ENCODE data around the gene P3H3.

DNA sequence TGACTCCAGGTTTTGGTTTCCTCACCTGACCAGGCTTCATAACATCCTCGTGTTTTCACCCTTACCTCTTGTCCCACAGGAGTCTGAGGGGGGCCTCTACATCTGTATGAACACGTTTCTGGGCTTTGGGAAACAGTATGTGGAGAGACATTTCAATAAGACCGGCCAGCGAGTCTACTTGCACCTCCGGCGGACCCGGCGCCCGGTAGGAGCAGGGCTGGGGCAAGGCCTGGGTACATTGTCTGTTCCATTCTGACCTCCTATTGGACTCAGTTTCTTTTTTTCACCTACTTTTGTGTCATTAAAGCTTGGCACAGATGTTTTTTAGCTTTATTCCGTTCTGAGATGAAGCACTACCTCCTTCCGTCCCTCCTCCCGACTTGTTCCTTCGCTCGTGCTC is 27.1 kb downstream of the P3H3 start:
- TF ChIP-seq YY1 (IDR thresholded peaks at IDR 0.05) (no peak), RAD21 (IDR thresholded peaks at IDR 0.05) (no peak), SP1 (IDR thresholded peaks at IDR 0.05) (no peak), FOXA1 (IDR thresholded peaks at IDR 0.05) (no peak)

Data from liver (tissue), 2 donors.